ENCODE results near the gene CACNA1C.

The CACNA1C gene

GRCh38 chr12:2284857-2285256, 232.1 kb downstream of the CACNA1C start:
- DNase-seq, result no peak

GRCh38 chr12:2285462-2285861, 232.7 kb downstream of the CACNA1C start:
- no peak for DNase-seq

GRCh38 chr12:2286047-2286446, 233.3 kb downstream of the CACNA1C start:
- no peak for DNase-seq

- no peak for DNase-seq
Observed at GRCh38 chr12:2286461-2287131, 233.8 kb downstream of the CACNA1C start.

- DNase-seq, result no peak
Observed at GRCh38 chr12:2287151-2287550, 234.4 kb downstream of the CACNA1C start.

GRCh38 chr12:2287589-2287988, 234.8 kb downstream of the CACNA1C start:
- DNase-seq, result no peak

GRCh38 chr12:2288001-2288400, 235.2 kb downstream of the CACNA1C start:
- no peak for DNase-seq

GRCh38 chr12:2288471-2288870, 235.7 kb downstream of the CACNA1C start:
- DNase-seq, result no peak

- DNase-seq, result no peak
Observed at GRCh38 chr12:2288875-2289274, 236.1 kb downstream of the CACNA1C start.

GRCh38 chr12:2289525-2289924, 236.7 kb downstream of the CACNA1C start:
- no peak for DNase-seq

- no peak for DNase-seq
Observed at GRCh38 chr12:2290091-2290490, 237.3 kb downstream of the CACNA1C start.

- DNase-seq, result no peak
Observed at GRCh38 chr12:2290516-2291065, 237.8 kb downstream of the CACNA1C start.

GRCh38 chr12:2291182-2291832, 238.5 kb downstream of the CACNA1C start:
- no peak for DNase-seq

GRCh38 chr12:2291947-2292346, 239.2 kb downstream of the CACNA1C start:
- no peak for DNase-seq

GRCh38 chr12:2292560-2292959, 239.8 kb downstream of the CACNA1C start:
- DNase-seq, result no peak

- no peak for DNase-seq
Observed at GRCh38 chr12:2294651-2295475, 242.1 kb downstream of the CACNA1C start.

- DNase-seq, result no peak
Observed at GRCh38 chr12:2295941-2296461, 243.2 kb downstream of the CACNA1C start.

- no peak for DNase-seq
Observed at GRCh38 chr12:2297004-2297403, 244.2 kb downstream of the CACNA1C start.

GRCh38 chr12:2297658-2298057, 244.9 kb downstream of the CACNA1C start:
- no peak for DNase-seq

- DNase-seq, result no peak
Observed at GRCh38 chr12:2298556-2299200, 245.9 kb downstream of the CACNA1C start.

- no peak for DNase-seq
Observed at GRCh38 chr12:2299206-2299605, 246.4 kb downstream of the CACNA1C start.

GRCh38 chr12:2300168-2300567, 247.4 kb downstream of the CACNA1C start:
- DNase-seq, result no peak

- DNase-seq, result no peak
Observed at GRCh38 chr12:2300886-2301285, 248.1 kb downstream of the CACNA1C start.
